Stimulated activated CD8-positive, alpha-beta memory T cell treated with anti-CD3 and anti-CD28 coated beads, Interleukin-7, amount 100 ng/mL, for 4 hours (primary cell): ENCODE results near the gene NOL4L.
"Not testable (repeated sequence)": the region's sequence is repeated elsewhere in the genome, so short reads cannot be mapped to it uniquely, and the experiment has no call there.

ENCODE experiments used
- DNase-seq, 2 donors: peaks; one replicate each; pipeline ENCODE4 v3.0.0-alpha.2; 2020; ENCODE audit warnings: low read depth in 2 of 2

Gene NOL4L

GRCh38 chr20:32507998-32508774 lies 76.9 kb downstream of the NOL4L start:
- DNase-seq = no peak

DNA sequence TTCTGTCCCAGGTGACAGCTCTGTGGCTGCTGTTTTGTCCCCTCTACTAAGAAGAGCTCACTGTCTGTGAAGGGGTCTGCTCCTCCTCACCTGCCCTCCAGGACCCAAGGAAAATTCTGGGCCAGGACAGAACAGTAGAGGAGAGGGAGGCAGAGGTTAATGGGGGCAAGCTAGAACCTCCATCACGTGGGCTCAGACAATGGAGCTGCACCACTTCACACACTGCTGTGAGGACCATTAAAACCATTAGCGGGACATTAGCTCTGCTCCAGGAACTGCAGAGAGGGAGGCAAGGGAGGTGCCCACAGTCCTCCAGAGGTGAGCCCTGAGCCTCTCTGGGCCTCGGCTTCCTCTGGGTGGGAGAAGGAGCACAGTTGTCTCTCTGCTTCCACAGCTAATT lies 78.4 kb downstream of the NOL4L start:
- no peak for DNase-seq

DNA sequence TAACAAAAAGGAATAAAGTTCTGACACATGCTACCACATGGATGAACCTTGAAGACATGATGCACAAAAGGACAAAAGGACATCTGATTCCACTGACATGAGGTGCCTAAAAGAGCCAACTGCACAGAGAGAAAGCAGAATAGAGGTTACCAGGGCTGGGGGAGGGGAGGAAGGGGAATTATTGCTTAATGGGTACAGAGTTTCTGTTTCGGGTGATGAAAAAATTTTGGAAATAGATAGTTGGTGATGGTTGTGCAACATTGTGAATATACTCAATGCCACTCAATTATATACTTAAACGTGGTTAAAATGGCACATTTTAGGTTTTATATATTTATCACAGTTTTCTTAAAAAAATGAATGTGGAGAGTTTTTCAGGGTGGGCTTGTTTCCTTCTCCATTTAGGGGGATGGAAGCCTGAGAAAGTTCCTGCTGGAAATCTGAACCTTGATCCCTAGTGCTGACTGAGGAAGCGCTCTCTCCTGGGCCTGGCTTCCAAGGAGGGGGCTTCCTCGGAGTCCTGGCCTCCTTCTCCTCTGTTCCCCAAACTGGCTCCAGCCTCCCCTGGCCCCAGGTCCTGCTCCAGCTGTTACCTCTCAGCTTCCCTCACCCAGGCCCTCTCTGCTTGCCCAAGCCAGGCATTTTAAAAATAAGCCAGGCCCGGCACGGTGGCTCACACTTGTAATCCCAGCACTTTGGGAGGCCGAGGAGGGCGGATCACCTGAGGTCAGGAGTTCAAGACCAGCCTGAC lies 79.2 kb downstream of the NOL4L start:
- DNase-seq = no peak

- no peak for DNase-seq
These were observed 83.4 kb downstream of the NOL4L start for GRCh38 chr20:32501709-32502108.

- DNase-seq = no peak
These were observed 87.4 kb downstream of the NOL4L start for GRCh38 chr20:32497589-32498224.

DNA sequence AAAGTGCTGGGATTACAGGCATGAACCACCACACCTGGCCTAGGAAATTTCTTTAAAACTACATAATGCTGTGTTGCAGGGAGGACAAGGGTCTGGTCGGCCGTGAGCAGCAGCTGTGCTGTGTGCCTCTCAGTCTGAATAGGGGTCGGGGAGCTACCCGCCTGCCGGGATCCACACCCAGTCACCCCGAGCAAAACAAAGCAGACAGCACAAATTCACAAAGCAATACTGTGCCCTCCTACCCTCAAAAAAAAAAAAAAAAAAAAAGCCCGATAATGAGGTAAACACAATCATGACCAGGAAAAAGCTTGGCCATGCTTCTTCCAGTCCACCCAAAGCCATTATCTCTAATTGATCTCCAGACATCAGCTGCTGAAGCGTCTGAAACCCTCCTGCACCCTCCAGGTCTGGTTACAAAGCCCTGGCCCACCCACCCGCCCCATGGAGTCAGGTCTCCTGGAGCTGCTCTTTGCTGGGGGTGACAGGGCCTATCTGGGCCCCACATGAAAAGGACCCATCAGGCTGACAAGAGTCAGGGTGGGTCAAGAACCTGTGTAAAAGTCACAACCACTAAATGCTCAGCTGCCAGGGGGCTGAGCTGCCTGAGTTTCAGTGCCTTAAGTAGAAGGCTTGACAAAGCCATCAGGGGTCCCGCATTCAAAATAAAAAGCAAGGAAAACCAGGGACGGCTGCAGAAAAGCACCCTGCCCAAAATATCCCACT lies 88.2 kb downstream of the NOL4L start:
- no peak for DNase-seq

DNA sequence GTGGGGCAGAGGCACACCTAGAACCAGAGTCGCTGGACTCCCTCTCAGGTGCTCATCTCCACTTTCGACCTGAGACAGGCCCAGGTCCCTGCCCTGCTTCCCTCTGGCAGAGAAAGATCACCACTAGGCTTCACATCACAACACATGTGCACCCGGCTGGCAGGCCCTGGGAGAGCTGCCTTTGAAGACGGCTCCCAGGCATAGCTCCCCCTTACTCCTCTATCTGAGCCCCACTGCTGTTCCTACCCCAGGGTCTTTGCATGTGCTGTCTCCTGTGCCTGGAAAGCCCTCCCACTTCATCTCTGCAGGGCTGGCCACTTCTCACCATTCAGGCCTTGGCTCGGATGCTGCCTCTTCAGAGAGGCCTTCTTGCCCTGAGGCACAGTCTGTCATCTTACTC lies 89.2 kb downstream of the NOL4L start:
- no peak for DNase-seq

DNA sequence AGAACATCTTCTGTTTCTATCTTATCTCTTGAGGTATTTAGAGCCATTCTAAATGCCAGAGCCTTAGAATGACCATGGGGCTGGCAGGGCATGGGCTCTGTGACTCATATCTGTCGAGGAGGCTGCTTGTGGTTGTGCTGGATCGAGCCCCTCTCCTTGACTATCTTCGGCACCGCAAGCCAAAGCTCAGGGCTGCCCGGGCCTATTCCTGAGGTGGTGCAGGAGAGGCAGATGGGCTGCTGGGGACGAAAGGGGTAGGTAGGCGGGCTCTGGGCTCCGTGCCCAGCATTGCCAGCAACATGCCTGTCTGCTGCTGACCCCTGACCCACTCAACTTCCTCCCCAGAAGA lies 89.9 kb downstream of the NOL4L start:
- DNase-seq = no peak

DNA sequence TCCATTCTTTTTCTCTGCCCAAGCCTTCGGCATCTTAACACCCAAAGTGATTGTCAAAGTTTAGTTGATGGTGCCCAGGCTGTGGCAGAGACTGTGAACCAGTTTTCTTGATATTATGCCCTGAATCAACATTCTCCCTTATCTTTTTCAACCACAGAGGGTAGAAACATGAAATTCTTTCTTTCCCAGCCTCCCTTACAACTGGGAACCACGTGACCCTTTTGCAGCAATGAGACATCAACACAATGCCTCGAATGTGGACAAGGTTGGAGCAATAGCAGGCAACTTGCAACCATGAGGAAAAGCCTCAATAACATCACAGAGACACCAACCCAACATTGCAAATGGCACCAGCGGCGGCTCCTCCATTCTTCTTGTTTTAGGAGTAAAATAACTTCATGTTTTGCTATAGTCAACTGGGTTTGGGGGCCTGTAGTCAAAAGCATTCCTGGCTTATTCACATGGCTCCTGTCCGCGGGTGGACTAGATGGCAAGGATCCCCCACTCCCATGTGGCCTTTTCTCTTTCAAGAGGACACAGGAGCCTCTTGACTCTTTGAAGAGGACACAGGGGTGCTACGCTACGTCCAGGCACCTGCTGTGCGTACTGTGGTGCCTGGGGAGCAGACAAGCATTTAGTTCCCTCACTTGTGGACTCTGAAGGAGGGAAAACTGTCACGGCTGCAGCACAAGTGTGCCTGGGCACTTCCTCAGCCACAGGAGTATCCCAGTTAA lies 90.5 kb downstream of the NOL4L start:
- no peak for DNase-seq

DNA sequence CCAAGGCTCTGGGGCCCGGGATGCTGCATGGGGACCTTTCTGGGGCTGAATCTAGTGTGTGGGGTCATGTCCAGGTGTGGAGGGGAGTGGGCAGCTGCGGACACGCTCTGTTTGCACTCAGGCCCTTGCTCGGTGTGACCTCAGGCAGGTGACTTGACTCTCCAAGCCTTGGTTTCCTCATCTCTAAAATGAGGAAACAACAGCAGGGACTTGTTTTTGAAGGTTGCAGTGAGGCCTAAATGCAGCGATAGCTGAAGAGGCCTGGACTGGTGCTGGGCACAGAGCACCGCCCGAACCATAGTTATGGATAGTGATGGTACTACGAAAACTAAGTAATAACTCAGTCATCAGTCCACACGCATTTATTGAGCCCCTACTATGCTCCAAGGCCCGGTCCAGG lies 91.8 kb downstream of the NOL4L start:
- DNase-seq = no peak

DNA sequence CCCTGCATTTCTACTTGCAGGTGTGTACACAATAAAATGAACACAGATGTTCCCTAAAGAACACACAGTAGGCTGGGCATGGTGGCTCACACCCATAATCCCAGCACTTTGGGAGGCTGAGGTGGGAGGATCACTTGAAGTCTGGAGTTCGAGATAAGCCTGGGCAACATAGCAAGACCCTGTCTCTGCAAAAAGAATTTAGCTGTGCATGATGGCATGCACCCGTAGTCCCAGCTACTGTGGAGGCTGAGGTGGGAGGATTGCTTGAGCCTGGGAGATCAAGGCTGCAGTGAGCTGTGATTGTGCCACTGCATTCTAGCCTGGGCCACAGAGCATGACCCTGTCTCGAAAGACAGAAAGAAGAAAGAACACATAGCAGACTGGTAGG lies 93.4 kb downstream of the NOL4L start:
- DNase-seq = not testable (repeated sequence)

DNA sequence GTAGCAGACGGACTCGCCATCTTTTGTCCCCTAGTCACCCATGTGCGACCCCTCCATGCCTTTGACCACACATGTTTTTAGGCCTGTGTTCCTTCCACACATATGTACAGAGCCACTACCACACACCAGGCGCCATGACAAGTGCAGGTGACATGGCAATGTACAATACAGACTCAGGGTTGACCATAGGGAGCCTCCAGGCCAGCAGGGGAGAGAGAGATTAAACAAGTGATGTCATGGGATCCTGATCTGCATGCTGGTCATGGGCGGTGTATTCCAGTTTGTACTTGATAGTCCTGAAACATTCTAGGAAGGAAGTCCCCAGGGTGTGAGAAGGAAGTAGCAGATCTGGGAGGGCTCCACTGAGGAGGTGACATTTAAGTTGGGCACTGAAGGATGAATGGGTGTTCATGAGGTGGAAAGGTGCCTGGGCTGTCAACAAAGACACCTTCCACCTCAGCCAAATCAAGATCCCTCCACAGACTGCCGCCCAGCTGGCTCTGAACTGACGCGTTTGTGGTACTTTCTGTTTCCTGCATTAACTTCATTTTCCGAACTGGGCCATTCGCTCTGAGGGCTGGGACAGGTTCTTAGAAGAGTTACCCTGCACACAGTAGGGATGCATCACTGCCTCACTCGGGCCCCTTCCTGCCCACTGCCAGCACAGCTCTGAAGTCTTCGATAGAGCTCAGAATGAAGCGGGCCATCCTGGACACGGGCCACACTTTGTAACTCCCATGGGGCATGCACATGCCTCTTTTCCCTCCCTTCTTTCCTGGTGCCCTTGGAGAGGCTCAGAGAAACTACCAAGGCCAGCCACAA lies 94.0 kb downstream of the NOL4L start:
- DNase-seq = no peak

- DNase-seq = no peak
These were observed 96.9 kb downstream of the NOL4L start for GRCh38 chr20:32488066-32488838.

GRCh38 chr20:32487381-32487780 lies 97.8 kb downstream of the NOL4L start:
- no peak for DNase-seq

GRCh38 chr20:32485770-32486478 lies 99.2 kb downstream of the NOL4L start:
- DNase-seq = no peak

- peak; percentile 68 to 69 for DNase-seq
These were observed 100.0 kb downstream of the NOL4L start for GRCh38 chr20:32484958-32485769.

DNA sequence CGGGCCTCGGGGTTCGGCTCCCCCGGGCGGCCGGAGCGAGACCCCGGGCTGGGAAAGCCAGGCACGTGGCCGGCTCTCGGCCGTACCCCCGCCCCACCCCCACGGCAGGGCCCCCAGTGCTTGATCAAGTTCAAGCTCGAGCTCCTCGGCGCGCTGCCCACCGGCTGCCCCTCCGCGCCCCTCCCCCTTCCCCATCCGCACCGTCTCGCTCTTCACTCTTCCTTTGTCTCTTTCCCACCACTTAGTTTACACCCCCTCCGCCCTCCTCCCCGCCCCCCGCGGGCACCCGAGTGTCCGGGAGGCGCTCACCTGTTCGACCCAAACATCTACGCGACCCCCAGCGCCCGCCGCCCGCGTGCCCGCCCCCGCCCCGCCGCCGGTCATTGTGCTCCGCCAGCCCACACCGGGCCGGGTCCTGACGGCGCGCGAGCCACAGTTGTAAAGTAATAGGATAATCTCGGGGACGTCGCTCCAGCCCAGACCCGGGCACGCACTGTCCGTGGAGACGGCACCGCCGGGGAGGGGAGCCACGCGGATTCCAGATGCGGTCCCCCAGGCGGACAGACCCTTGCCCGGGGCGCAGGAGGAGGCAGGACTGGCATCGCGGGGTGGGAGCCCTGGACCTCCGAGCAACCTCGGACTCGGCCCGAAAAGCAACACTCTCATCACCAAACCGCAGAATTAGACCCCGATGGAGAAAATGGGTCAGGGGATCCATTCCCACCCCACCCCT lies 100.7 kb downstream of the NOL4L start:
- peak in 1 of 2 donors; percentile 24 for DNase-seq
